Measurements from ENCODE around the gene ABCC6.

The ABCC6 gene

DNA sequence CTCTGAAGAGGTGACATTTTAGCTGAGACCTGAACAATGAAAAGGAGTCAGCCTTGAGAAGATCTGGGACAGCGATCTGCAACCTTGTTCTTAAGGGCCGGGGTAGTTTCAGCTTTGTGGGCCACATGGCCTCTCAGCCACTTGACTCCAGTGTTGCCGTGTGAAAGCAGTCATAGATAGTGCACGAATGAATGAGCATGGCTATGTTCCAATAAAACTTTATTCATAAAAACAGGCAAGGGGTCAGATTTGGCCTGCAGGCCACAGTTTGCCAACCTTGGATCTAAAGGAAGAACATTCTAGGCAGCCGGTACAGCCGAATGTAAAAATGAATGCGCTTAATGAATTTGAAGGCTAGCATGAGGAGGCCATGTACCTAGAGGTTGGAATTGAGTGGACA lies 83.5 kb downstream of the ABCC6 start:
- DNase-seq = no peak

GRCh38 chr16:16139061-16139460 lies 84.2 kb downstream of the ABCC6 start:
- DNase-seq = no peak

- DNase-seq = no peak
These were observed 85.2 kb downstream of the ABCC6 start for GRCh38 chr16:16138034-16138635.

GRCh38 chr16:16137110-16137509 lies 86.2 kb downstream of the ABCC6 start:
- DNase-seq = no peak

GRCh38 chr16:16136588-16136987 lies 86.7 kb downstream of the ABCC6 start:
- no peak for DNase-seq

DNA sequence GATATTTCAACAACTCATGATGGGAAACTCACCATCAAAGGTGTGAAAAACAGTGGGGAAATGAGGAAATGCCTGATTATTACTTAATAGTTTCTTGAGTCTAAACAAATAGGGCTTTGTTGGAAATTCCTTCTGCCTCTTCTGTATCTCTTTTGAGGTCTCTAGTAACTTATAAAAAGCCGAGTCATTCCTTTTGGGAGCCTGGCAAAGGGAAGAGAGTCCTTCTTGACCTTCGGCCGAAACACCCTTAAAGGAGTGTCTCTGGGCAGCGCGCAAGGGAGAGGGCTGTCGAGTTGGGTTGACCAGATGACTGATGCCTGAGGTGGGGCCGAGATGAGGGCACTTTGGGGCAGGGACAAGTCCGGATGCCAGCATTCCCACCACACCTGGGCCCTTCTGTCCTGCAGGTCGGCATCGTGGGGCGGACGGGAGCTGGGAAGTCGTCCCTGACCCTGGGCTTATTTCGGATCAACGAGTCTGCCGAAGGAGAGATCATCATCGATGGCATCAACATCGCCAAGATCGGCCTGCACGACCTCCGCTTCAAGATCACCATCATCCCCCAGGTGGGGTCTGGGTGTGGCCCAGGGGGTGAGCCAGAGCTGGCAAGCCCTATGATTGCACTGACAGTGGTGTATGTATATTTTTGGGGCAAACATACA lies 89.2 kb downstream of the ABCC6 start:
- DNase-seq = no peak

- DNase-seq = no peak
These were observed 91.6 kb downstream of the ABCC6 start for GRCh38 chr16:16131659-16132058.

DNA sequence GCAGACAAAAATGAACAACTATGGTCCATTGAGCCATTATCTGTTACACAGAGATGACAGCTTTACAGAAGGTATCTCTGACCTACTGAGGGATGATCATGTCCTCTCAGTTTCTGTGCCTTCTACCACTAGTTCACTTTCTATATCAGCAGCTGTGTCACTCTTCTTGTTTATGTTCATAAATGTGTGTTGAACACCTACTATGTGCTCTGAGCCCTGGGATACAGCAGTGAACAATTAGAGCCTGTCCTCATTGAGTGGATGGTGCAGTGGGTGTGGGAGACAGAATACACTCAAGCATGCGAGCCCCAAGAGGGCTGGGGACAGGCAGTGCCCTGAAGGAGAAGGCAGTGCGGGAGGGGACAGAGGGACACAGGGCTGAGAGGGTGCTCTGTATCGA lies 92.1 kb downstream of the ABCC6 start:
- no peak for DNase-seq

GRCh38 chr16:16127469-16128116 lies 95.7 kb downstream of the ABCC6 start:
- no peak for DNase-seq

DNA sequence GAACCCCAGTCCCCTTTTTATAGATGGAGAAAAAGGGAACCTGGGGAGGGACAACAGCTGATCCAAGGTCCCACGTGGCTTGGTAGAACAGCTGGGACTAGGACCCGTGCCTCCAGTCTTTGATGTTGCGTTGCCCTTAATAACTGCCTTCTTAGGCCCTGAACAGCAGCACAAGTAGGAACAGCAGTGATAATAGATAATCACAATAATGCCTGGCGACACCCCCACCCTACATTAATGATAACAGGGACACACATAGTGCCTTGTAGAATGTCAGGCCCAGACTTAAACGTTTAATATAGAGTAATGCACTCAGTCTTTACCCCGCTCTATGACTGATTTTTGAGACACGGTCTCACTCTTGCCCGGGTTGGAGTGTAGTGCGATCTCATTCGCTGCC lies 96.4 kb downstream of the ABCC6 start:
- DNase-seq = no peak

DNA sequence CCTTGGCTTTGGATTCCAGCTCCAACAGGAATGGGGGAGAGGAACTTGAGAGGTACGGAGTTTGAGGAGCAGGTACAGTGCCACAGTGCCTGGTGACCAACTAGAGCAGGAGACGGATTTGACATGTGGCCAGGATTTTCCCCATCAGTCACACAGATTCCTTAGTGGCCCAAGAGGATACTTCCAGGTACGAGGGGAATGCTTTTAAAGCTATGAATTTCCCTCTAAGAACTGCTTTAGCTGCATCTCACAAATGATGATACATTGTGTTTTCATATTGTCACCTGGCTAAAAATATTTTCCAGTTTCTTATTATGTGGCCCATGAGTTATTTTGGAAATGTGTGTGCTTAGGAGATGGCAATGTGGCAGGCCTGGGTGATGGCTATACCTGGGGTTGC lies 98.3 kb downstream of the ABCC6 start:
- DNase-seq = no peak

- no peak for DNase-seq
These were observed 98.9 kb downstream of the ABCC6 start for GRCh38 chr16:16124438-16124837.

DNA sequence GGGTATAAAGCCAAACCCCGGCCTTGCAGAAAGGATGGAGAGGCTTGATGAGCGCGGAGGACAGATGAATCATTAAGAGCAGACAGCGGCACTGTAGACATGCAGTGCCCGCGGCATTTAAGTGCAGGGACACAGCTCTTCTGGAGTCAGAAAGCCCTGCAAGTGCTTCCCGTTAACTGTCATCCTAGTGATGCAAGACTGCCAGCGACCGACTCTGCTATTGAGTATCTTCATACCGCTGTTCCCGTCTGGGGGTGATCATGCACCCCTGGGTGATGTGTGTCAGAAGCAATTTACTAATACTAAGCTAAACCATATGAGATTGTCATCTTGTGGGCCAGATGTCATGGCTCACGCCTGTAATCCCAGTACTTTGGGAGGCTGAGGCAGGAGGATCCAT lies 101.0 kb downstream of the ABCC6 start:
- no peak for DNase-seq

GRCh38 chr16:16121185-16121727 lies 102.0 kb downstream of the ABCC6 start:
- no peak for DNase-seq

DNA sequence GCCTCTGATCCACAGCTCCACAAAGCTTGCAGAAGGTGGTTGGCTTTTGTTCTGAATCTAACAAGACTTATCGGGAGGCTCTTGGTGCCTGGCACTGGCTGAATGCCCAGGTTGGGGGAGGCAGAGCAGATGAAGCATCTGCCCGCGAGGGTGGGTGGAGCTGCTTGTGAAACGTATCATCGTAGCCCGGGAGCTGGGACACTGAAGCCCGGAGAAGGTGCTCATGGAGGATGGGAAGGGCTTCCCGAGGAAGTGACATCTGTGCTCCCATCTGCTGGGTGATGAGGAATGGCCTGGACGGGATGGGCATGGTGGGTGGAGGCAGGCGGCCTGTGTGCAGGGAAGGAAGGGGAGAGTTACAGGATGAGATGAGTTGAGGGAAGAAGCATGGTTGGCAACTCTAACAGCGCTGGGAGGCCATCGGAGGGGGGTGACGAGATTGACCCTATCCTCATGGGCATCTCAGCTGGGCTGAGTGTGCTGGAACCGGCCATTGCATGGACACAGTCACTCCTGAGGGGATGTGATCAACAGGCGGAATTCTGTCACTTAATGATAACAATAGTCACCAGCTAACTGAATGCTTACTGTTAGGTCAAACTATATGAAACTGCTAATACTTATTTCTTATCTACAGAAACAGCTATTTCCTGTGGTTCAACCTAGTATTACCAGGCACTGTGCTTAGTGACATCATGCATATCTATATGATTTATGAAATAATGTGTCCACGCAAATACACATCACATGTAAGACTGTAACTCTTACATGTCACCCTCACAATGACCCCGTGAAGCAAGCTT lies 102.7 kb downstream of the ABCC6 start:
- no peak for DNase-seq

- no peak for DNase-seq
These were observed 103.3 kb downstream of the ABCC6 start for GRCh38 chr16:16120044-16120381.

- DNase-seq = no peak
These were observed 105.0 kb downstream of the ABCC6 start for GRCh38 chr16:16118337-16118736.

DNA sequence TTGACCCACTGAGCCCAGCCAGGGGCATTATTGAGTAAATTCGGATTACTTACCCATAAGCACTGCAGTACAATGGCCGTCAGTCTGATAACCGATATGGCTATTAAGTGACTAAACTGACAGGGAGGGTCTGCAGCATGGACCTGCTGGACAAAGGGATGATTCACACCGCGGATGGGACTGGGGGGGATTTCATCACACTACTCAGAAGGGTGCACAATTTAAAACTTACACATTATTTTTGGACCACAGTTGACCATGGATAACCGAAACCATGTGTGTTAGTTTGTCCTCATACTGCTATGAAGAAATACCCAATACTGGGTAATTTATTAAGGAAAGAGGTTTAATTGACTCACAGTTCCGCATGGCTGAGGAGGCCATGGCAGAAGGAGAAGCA lies 106.5 kb downstream of the ABCC6 start:
- DNase-seq = no peak

GRCh38 chr16:16113076-16113475 lies 110.2 kb downstream of the ABCC6 start:
- no peak for DNase-seq

DNA sequence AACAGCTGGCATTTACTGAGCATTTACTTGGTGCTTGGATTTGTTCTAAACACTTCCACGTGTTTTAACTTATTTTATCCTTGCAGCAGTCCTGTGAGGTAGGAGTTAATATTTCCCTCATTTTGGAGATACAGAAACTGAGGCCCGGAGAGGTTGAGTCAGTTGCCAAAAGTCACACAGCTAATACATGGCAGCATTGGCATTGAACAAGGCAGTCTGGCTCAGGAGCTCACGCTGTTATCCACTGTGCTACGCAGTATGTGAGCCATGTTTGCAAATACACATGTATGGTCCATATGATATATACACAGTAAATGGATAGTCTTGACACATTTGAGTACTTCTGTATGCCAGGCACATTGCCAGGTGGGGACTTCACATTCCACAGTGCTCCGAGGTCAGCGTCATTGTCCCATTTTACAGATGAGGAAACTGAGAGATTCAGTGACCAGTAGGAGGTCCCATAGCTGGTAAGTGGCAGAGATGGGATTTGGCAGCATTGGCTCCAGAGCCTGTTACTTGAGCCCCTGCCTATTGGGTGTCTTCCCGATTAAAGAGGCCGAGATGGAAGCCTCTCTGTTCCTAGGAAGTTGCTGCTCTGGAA lies 110.7 kb downstream of the ABCC6 start:
- DNase-seq = no peak

GRCh38 chr16:16111639-16112038 lies 111.7 kb downstream of the ABCC6 start:
- no peak for DNase-seq

GRCh38 chr16:16110111-16110490 lies 113.2 kb downstream of the ABCC6 start:
- no peak for DNase-seq

GRCh38 chr16:16109453-16110110 lies 113.7 kb downstream of the ABCC6 start:
- no peak for DNase-seq

All from NCI-H526 treated with DMSO at 0.1 percent for 48 hours (cell line).